Mesendoderm (in vitro differentiated cells): ENCODE results near the gene PTGER4.

Source experiments
- DNase-seq: peaks from one replicate; pipeline ENCODE4 v3.0.0; 2013
- H2AK5ac ChIP-seq: 2 replicates; pipeline ENCODE4 v1.6.1; 2013; ENCODE audit warnings: low read length, inconsistent platforms
- H2BK120ac ChIP-seq: 2 replicates; pipeline ENCODE4 v1.6.1; 2013; ENCODE audit warnings: low read depth, mild to moderate bottlenecking, low read length, moderate library complexity, mixed read lengths
- H2BK15ac ChIP-seq: replicated peaks from 2 replicates; pipeline ENCODE4 v1.6.1; 2013; ENCODE audit warnings: low read depth, mild to moderate bottlenecking, moderate library complexity
- H2BK5ac ChIP-seq: 2 replicates; pipeline ENCODE4 v1.6.1; 2013; ENCODE audit warnings: low read length, inconsistent platforms
- H3K18ac ChIP-seq: 2 replicates; pipeline ENCODE4 v1.6.1; 2013; ENCODE audit warnings: mild to moderate bottlenecking, low read length, mixed read lengths
- H3K23ac ChIP-seq: one replicate; pipeline ENCODE4 v1.6.1; 2013; ENCODE audit warnings: low read length
- H3K27ac ChIP-seq: 2 replicates; pipeline ENCODE4 v1.5.1; 2013; ENCODE audit warnings: low read depth, mild to moderate bottlenecking, inconsistent platforms, low read length, moderate library complexity
- H3K27me3 ChIP-seq: 2 replicates; pipeline ENCODE4 v1.6.1; 2013; ENCODE audit warnings: low read length, control low read depth, mild to moderate bottlenecking, inconsistent platforms; ENCODE audit not compliant: insufficient read depth, poor library complexity
- H3K36me3 ChIP-seq: 2 replicates; pipeline ENCODE4 v1.6.1; 2013; ENCODE audit warnings: low read length, inconsistent platforms; ENCODE audit not compliant: control insufficient read depth, insufficient read depth
- H3K4ac ChIP-seq: one replicate; pipeline ENCODE4 v1.6.1; 2013; ENCODE audit warnings: low read depth, mild to moderate bottlenecking, low read length, moderate library complexity
- H3K4me1 ChIP-seq: 2 replicates; pipeline ENCODE4 v1.6.1; 2013; ENCODE audit warnings: low read depth, low read length, inconsistent platforms; ENCODE audit not compliant: control insufficient read depth
- H3K4me2 ChIP-seq: 2 replicates; pipeline ENCODE4 v1.6.1; 2013; ENCODE audit warnings: low read length
- H3K4me3 ChIP-seq: 2 replicates; pipeline ENCODE4 v1.5.1; 2013; ENCODE audit warnings: mild to moderate bottlenecking, low read length
- H3K56ac ChIP-seq: one replicate; pipeline ENCODE4 v1.6.1; 2013; ENCODE audit warnings: low read length
- H3K79me1 ChIP-seq: 2 replicates; pipeline ENCODE4 v1.6.1; 2013; ENCODE audit warnings: low read length, inconsistent platforms
- H3K79me2 ChIP-seq: 2 replicates; pipeline ENCODE4 v1.6.1; 2013; ENCODE audit warnings: mild to moderate bottlenecking, low read length; ENCODE audit not compliant: control insufficient read depth, insufficient read depth
- H3K9ac ChIP-seq: 2 replicates; pipeline ENCODE4 v1.6.1; 2013; ENCODE audit warnings: low read length, inconsistent platforms
- H4K5ac ChIP-seq: one replicate; pipeline ENCODE4 v1.6.1; 2013; ENCODE audit warnings: low read length
- H4K8ac ChIP-seq: one replicate; pipeline ENCODE4 v1.6.1; 2013; ENCODE audit warnings: low read depth, mild to moderate bottlenecking, control low read depth, low read length, moderate library complexity
- WGBS: extraction: QIAGEN DNeasy Blood & Tissue Kit; methylation state at CpG from one replicate; pipeline ENCODE4 v1.1.7; 2013; ENCODE audit warnings: low lambda C conversion rate, missing lambda C conversion rate; ENCODE audit not compliant: insufficient coverage; ENCODE audit errors: extremely low coverage; 5-methylcytosine and 5-hydroxymethylcytosine counted together

Gene PTGER4

DNA sequence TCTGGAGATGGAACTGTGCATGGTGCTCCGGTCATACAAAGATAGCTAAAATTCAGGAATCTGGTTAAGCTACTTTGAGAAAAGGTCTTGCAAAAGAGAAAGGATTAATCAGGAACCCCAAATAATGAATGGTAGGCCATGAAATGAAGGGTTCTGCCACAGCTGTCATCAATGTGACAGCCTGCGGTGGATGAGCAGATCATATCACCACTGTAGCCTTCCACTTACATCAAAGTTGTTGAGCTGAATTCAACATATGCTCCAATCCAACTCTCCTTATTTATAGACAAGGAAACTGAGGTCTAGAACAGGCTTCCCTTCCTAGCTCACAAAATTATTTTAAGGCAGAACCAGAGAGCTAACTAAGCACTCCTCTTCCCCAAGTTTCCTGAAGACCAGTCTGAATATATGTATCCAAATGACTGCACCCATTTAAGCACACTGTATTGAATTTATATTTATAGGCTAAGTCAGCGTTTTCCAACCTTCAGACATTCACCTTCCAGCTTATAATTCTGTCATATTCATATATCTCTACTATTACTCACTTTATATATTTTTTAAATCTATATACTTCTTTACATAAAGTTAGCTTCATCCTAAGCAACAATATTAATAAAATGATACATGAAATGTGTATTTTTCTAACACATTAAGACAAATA lies 13.9 kb upstream of the PTGER4 start:
- no peak for DNase-seq
- Histone ChIP-seq H3K79me2 (no peaks in the 10 kb centered on the region), H3K23ac (no peak overlapping the region), H2BK5ac (no peak overlapping the region), H3K27me3 (no peaks in the 10 kb centered on the region), H2BK15ac (no peak overlapping the region), H4K5ac (no peak overlapping the region), H3K56ac (no peak overlapping the region), H3K9ac (no peak overlapping the region), H3K4me1 (no peaks in the 10 kb centered on the region), H2AK5ac (no peak overlapping the region), H2BK120ac (no peak overlapping the region), H3K79me1 (no peaks in the 10 kb centered on the region), H3K27ac (no peak overlapping the region), H3K36me3 (no peaks in the 10 kb centered on the region), H3K4me3 (no peak overlapping the region), H4K8ac (no peak overlapping the region), H3K4me2 (no peak overlapping the region), H3K18ac (no peak overlapping the region), H3K4ac (no peak overlapping the region)
- 100% methylated on average over 1 of the region's 3 CpGs for WGBS

DNA sequence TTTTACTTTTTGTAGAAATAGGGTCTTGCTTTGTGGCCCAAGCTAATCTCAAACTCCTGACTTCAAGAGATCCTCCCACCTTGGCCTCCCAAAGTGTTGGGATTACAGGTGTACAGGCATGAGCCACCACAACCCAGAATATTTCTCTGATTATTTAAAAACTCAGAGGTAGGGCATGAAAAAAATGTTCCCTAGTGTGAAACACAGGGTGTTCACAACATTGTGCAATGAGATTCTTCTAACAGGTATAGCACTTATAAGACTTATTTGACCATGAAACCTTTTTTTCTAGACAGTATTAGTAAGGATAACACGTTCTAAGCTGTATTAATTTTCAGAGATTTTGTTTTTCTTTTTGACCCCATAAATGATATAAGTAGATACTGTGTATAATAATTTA lies 13.1 kb upstream of the PTGER4 start:
- Histone ChIP-seq H3K23ac (no peak overlapping the region), H3K79me2 (no peaks in the 10 kb centered on the region), H3K4me3 (no peak overlapping the region), H4K5ac (no peak overlapping the region), H3K4me1 (no peaks in the 10 kb centered on the region), H3K4ac (no peak overlapping the region), H3K4me2 (no peak overlapping the region), H3K36me3 (no peaks in the 10 kb centered on the region), H3K79me1 (no peaks in the 10 kb centered on the region), H3K18ac (no peak overlapping the region), H2BK120ac (no peak overlapping the region), H3K9ac (no peak overlapping the region), H2BK5ac (no peak overlapping the region), H3K56ac (no peak overlapping the region), H2AK5ac (no peak overlapping the region), H4K8ac (no peak overlapping the region), H3K27ac (no peak overlapping the region), H2BK15ac (no peak overlapping the region), H3K27me3 (no peaks in the 10 kb centered on the region)
- no peak for DNase-seq
- no CpG with 5 or more reads among the region's 1 CpG for whole genome bisulfite sequencing

DNA sequence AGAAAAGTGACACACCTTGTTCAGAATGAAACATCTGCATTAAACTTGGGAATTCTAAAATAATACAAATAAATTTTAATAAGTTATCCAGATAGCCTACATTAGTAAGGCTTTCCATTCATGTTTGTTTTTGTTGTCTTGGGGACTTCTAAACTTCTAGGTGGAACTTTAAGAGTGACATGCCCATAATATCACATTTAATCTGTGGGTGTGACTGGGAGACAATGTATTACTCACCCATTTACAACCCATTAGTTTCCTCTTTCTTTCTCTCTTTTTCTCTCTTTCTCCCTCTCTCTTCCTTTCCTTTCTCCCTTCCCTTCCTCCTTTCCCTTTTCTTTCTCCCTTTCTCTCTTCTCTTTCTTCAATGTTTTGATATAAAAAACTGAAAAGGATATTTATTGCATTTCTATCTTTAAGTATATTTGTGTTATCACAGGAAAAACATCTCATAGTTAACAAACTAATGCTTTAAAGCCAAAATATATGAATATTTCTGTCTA lies 12.5 kb upstream of the PTGER4 start:
- no peak overlapping the region for H3K4me3 ChIP-seq
- no peak overlapping the region for H2AK5ac ChIP-seq
- H3K56ac ChIP-seq, result no peak overlapping the region
- no peak overlapping the region for H3K4me2 ChIP-seq
- no peak overlapping the region for H2BK120ac ChIP-seq
- H3K23ac ChIP-seq, result no peak overlapping the region
- H4K8ac ChIP-seq, result no peak overlapping the region
- H4K5ac ChIP-seq, result no peak overlapping the region
- H3K79me2 ChIP-seq, result no peaks in the 10 kb centered on the region
- H3K4me1 ChIP-seq, result no peaks in the 10 kb centered on the region
- DNase-seq, result no peak
- no peak overlapping the region for H2BK5ac ChIP-seq
- no peaks in the 10 kb centered on the region for H3K79me1 ChIP-seq
- no peak overlapping the region for H3K4ac ChIP-seq
- H3K18ac ChIP-seq, result no peak overlapping the region
- no peaks in the 10 kb centered on the region for H3K27me3 ChIP-seq
- H3K9ac ChIP-seq, result no peak overlapping the region
- no peaks in the 10 kb centered on the region for H3K36me3 ChIP-seq
- H2BK15ac ChIP-seq, result no peak overlapping the region
- no peak overlapping the region for H3K27ac ChIP-seq

DNA sequence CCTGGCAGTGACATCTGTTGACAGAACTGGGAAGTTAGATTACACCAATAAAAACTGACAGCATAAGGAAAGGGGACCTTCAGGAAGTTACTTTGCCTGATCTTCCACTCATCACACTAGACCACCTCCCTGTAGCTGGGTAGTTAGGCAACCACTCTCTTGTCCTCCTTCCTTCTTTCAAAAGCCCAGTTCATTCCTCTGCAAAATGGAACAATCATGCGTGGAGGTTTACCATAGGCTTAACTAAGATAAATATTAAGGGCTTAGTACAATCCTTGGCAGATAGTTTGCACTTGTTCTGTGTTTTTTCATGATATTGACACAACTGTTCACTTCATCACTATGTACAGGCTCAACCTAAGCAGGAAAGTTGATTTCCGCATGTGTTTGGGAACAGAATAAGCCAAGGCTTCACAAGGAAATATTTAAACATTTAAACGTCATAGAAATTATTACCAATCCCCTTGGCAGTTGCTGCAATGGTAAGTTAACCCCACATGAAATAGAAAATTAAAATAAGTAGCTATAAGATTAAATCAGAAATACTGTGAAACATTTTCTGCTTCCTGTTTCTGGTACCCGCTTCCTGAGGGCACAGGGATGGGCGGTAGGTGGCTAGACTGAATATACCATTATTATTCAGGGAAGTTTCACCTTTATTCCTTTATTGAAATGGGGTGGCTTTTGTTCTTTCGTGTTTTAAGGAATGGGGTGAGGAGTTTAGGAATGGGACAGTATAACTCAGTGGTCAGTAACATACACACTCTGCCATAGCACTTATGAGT lies 9.9 kb upstream of the PTGER4 start:
- H2BK15ac ChIP-seq, result no peak overlapping the region
- no peak overlapping the region for H2BK120ac ChIP-seq
- no peak overlapping the region for H3K56ac ChIP-seq
- H3K9ac ChIP-seq, result no peak overlapping the region
- H3K4me2 ChIP-seq, result no peak overlapping the region
- H2AK5ac ChIP-seq, result no peak overlapping the region
- no peaks in the 10 kb centered on the region for H3K27me3 ChIP-seq
- H3K4ac ChIP-seq, result no peak overlapping the region
- DNase-seq, result no peak
- no peaks in the 10 kb centered on the region for H3K79me2 ChIP-seq
- no peak overlapping the region for H3K27ac ChIP-seq
- H4K5ac ChIP-seq, result no peak overlapping the region
- H3K4me3 ChIP-seq, result no peak overlapping the region
- no peaks in the 10 kb centered on the region for H3K79me1 ChIP-seq
- no peaks in the 10 kb centered on the region for H3K36me3 ChIP-seq
- no peak overlapping the region for H3K18ac ChIP-seq
- H3K4me1 ChIP-seq, result peaks cover 2% of the 10 kb centered on the region
- H3K23ac ChIP-seq, result no peak overlapping the region
- H2BK5ac ChIP-seq, result no peak overlapping the region
- no peak overlapping the region for H4K8ac ChIP-seq
- no CpG with 5 or more reads among the region's 6 CpGs for WGBS

DNA sequence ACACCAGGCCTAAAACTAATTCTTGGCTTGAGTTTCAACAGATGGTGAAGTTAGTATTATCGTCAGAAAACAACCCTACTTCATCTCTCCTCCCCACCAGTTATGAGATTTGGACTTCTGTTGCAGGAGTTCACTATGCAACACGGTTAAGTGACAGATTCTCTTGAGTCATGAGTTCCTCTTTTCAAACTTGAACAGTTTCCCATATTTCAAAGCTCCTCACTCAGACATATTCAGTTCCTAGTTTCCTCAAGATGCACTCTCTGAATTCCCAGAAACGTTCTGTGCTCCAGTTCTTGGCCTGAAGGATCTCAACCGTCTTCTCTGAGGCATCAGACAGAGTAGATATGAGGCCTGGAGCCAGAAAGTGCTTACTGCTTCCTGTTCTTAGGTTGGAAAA lies 7.3 kb upstream of the PTGER4 start:
- Histone ChIP-seq H3K4me2 (no peak overlapping the region), H3K79me2 (no peaks in the 10 kb centered on the region), H3K56ac (no peak overlapping the region), H2AK5ac (no peak overlapping the region), H3K4ac (no peak overlapping the region), H3K4me3 (no peak overlapping the region), H4K8ac (no peak overlapping the region), H4K5ac (no peak overlapping the region), H3K36me3 (no peaks in the 10 kb centered on the region), H3K23ac (no peak overlapping the region), H3K9ac (no peak overlapping the region), H2BK5ac (no peak overlapping the region), H2BK15ac (no peak overlapping the region), H2BK120ac (no peak overlapping the region), H3K27me3 (no peaks in the 10 kb centered on the region), H3K18ac (no peak overlapping the region), H3K27ac (no peak overlapping the region), H3K4me1 (peaks cover 5% of the 10 kb centered on the region), H3K79me1 (no peaks in the 10 kb centered on the region)
- no CpG with 5 or more reads among the region's 4 CpGs for WGBS
- DNase-seq, result no peak
